HFF-Myc (cell line): ENCODE results near the gene COL19A1.
A peak's percentile ranks its signal among the peaks of the same experiment; 100 is the strongest.

Experiments
- DNase-seq: peaks from one replicate; pipeline ENCODE4 v3.0.0-alpha.2; 2011; ENCODE audit warnings: low read depth; ENCODE audit errors: extremely low read depth
- H3K4me3 ChIP-seq: replicated peaks from 2 replicates; pipeline ENCODE4 v1.5.1; 2011; ENCODE audit warnings: low read depth, mild to moderate bottlenecking, control low read depth, low read length
- TF ChIP-seq, protein P1 (sequence below): IDR thresholded peaks from 2 replicates; pipeline ENCODE4 v1.5.1; 2012; ENCODE audit warnings: mild to moderate bottlenecking, low read depth, low read length, control low read depth; ENCODE audit errors: missing control alignments

The COL19A1 gene

DNA sequence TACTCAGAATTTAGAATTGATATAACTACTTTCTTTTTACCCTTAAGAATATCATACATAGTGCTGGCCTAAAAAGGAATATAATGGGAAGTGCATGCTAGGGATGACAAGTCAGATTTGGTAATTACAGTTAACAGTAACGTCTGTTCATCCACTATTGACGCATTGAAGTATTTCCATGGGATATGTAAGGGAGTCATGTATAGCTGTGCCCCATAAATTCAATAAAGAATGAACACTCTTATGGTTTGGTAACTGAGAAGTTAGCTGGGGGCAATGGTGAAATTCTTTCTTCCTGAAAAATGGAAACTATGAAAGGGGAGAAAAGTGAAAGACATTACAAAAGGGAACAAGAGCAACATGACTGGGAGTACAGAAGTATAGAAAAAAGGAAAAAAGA is 2.6 kb upstream of the COL19A1 start:
- TF ChIP-seq, protein P1, sequence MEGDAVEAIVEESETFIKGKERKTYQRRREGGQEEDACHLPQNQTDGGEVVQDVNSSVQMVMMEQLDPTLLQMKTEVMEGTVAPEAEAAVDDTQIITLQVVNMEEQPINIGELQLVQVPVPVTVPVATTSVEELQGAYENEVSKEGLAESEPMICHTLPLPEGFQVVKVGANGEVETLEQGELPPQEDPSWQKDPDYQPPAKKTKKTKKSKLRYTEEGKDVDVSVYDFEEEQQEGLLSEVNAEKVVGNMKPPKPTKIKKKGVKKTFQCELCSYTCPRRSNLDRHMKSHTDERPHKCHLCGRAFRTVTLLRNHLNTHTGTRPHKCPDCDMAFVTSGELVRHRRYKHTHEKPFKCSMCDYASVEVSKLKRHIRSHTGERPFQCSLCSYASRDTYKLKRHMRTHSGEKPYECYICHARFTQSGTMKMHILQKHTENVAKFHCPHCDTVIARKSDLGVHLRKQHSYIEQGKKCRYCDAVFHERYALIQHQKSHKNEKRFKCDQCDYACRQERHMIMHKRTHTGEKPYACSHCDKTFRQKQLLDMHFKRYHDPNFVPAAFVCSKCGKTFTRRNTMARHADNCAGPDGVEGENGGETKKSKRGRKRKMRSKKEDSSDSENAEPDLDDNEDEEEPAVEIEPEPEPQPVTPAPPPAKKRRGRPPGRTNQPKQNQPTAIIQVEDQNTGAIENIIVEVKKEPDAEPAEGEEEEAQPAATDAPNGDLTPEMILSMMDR: no peak

DNA sequence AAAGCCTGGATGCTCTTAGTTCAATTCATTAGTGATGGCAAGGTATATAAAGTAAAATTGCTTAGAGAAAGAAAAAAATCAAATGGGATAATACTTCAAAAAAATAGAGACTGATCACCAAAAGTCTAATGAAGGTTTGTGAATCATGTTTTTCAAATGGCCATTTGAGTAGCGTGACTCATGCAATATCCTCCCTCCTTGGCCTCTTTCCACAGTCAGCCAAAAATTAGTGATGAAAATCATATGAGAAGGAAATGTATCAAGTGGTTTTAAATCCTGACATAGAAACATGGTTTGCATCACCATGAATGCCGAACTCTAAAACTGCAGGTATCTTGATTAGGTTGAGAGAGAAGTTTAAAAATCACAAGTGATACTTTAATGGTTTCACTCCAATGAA is 1.2 kb upstream of the COL19A1 start:
- peak; percentile 2 for DNase-seq
- TF ChIP-seq, protein P1: no peak
- H3K4me3 ChIP-seq: no peak overlapping the region

More for the DNA sequence above, 2.6 kb upstream of the COL19A1 start:
- no peak for DNase-seq
- no peak overlapping the region for H3K4me3 ChIP-seq

DNA sequence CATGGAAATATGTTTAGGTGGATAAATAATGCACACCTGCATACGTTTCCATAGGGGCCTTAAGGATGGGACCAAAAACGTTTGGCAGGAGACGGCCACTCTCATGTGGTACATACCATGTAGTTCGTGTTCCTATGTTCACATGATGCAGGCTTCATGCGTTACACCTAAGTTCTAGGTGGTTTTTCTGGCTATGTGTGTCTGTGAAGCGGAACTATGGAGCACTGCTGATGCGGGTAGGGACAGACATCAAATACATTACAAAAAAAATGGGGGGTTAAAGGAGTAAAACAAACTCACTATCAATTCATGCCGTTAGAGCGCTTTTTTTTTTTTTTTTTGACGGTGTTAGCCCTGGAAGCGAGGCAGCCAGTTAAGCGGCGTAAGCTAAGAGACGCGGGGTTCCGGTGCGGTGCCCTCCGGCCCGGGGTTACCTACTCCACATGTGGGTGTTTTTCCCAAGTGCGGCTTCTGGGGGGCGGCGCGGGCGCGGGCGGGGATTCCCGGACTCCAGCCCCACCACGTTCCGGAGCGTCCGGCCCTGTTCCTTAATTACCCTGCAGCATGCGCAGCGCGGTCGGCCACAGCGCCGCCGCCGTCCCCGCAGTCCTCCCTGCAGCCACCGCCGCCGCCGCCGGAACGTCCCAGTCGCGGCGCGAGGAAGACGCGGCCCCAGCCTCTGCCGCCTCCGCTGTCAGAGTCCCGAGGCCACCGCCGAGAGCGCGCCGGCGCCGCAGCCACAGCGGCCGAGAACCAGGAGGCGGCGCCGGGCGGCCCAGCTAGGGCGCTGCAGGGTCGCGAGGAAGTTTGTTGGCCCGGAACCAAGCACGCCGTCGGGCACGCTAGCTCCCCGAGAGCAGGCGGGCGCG is 648 bp downstream of the COL19A1 start:
- no peak for DNase-seq
- peak overlapping the region; percentile 32 for H3K4me3 ChIP-seq

DNA sequence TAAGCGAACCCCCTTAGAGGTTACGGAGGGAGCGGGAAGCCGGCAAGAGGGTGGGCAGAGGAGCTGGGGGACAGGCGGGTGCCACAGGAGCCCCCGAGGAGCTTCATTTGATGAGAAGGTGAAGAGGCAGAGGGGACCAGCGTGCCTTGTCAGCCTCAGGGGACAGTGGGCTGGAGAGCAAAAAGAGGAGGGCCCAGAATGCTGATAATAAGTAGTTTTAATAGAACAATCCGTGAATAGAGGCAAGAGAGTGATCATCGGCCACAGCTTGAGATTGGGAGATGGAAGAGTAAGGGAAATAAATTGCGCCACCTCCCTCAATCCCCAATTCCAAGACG is 1.3 kb downstream of the COL19A1 start:
- TF ChIP-seq, protein P1: no peak
- no peak for DNase-seq
- H3K4me3 ChIP-seq: peak overlapping the region; percentile 32

More for the DNA sequence above, 648 bp downstream of the COL19A1 start:
- TF ChIP-seq, protein P1: no peak

DNA sequence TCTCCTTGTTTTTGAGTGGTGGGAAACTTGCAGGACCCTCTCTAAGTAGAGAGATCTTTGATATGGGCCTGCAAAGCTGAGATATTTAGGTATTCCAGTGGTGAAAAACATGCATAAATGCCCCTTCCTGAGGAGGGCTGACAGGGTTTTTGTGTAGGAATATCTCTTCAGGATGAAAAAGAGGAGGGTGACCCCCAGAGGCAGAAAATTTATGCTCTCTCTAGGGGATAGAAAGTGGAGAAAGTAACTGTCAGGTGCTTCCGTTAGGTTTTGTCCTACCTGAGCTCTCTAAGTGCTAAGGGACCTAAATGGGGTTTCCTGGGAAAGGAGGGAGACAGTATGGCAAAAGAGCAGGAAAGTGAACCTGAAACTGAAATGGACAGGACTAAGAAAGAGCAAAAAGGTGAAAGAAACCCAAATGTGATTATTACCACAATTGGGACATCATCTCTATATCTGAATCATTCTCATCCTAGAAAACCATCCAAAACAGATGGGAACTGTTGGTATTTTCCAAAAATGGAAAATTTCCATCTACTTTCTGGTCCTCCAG is 2.0 kb downstream of the COL19A1 start:
- no peak for DNase-seq
- H3K4me3 ChIP-seq: no peak overlapping the region
- TF ChIP-seq, protein P1: no peak

DNA sequence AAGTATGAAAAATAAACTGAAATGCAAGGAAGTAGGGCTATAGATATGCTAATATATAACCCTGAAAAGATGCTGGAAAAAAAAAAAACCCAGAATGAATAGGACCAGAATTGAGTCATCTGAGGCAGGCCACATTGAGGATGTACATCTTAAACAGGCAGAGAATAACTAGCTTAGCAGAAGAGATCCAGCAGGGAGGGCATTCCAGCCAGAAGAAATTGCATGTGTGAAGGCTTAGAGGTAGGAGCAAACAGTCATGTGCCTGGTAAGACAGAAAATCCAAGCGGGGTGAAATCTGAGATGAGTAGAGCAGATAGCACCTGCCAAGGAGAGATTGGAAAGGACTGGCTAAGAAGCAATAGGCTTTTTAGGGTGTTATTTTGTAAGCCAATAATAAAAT is 2.6 kb downstream of the COL19A1 start:
- no peak for DNase-seq
- TF ChIP-seq, protein P1: no peak
- no peak overlapping the region for H3K4me3 ChIP-seq

DNA sequence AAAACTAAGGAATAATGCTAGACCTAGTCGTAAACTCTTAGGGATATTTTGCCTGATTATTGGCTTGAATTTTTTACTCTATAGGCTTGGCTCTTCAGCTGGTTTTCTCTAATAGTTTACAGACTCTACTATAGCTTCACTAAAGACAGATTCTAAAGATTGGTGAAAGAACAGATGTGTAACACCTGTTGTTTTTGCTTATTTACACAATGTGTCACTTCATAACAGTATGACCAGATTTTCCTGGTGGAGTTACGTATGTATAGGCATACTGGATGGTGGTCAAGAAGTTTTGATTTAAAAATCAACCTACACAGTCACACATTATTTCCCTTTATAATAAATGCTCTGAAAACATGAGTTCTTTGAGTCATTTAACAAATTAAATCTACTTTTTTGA is 4.8 kb downstream of the COL19A1 start:
- no peak overlapping the region for H3K4me3 ChIP-seq
- DNase-seq: no peak
- TF ChIP-seq, protein P1: no peak
